Progenitor cell of endocrine pancreas (in vitro differentiated cells): ENCODE data around the gene KLF11. TPM values are rescaled to one million over a fixed set of nuclear protein-coding genes. Genes with fewer than 3 reads are reported as not detected.
"Not testable (repeated sequence)": the region's sequence is repeated elsewhere in the genome, so short reads cannot be mapped to it uniquely, and the experiment has no call there.

Source experiments
- DNase-seq: peaks from one replicate; pipeline ENCODE4 v3.0.0; 2021; ENCODE audit warnings: low spot score; ENCODE audit not compliant: unreplicated experiment
- H3K27ac Mint-ChIP-seq: 2 replicates; pipeline ENCODE4 v1.8.0; 2021; ENCODE audit warnings: mild to moderate bottlenecking, moderate library complexity, mixed read lengths
- H3K27me3 Mint-ChIP-seq: 2 replicates; pipeline ENCODE4 v1.8.0; 2021; ENCODE audit warnings: mixed read lengths
- H3K36me3 Mint-ChIP-seq: 2 replicates; pipeline ENCODE4 v1.8.0; 2022; ENCODE audit warnings: mixed read lengths; ENCODE audit not compliant: insufficient read depth
- H3K4me1 Mint-ChIP-seq: 2 replicates; pipeline ENCODE4 v1.8.0; 2021; ENCODE audit warnings: low read depth, mixed read lengths
- H3K4me3 Mint-ChIP-seq: 2 replicates; pipeline ENCODE4 v1.8.0; 2021; ENCODE audit warnings: low read depth, mild to moderate bottlenecking, moderate library complexity, mixed read lengths
- H3K9me3 Mint-ChIP-seq: 2 replicates; pipeline ENCODE4 v1.8.0; 2021; ENCODE audit warnings: low read depth, mixed read lengths
- CTCF ChIP-seq: fragments of 200-600 bp; sonication (generic); IDR thresholded peaks from one replicate; pipeline ENCODE4 v1.5.0; 2021; ENCODE audit warnings: antibody characterized with exemption, mild to moderate bottlenecking; ENCODE audit not compliant: unreplicated experiment
- total RNA-seq: library from RNA; stranded (reverse); gene quantifications from 2 replicates; pipeline ENCODE4 v1.2.1, GENCODE V29; 2021

KLF11 gene
- total RNA-seq, 1 donor from 2014 or later = 3.5 TPM

- Mint-ChIP-seq H3K27ac (no peak overlapping the region), H3K27me3 (peaks cover 8% of the 10 kb centered on the region), H3K36me3 (no peaks in the 10 kb centered on the region), H3K9me3 (no peaks in the 10 kb centered on the region), H3K4me3 (no peak overlapping the region), H3K4me1 (peaks cover 8% of the 10 kb centered on the region)
- no peak for TF ChIP-seq CTCF
- DNase-seq = no peak
These were observed 13.0 kb upstream of the KLF11 start for GRCh38 chr2:10030311-10030736.

GRCh38 chr2:10030798-10031197 is 12.6 kb upstream of the KLF11 start:
- not testable (repeated sequence) for H3K9me3 Mint-ChIP-seq, H3K4me3 Mint-ChIP-seq, DNase-seq, H3K27ac Mint-ChIP-seq, H3K36me3 Mint-ChIP-seq, H3K27me3 Mint-ChIP-seq, H3K4me1 Mint-ChIP-seq

GRCh38 chr2:10031886-10032745 is 11.2 kb upstream of the KLF11 start:
- DNase-seq = no peak
- H3K27me3 Mint-ChIP-seq = peaks cover 8% of the 10 kb centered on the region
- no peak overlapping the region for H3K4me3 Mint-ChIP-seq
- no peaks in the 10 kb centered on the region for H3K36me3 Mint-ChIP-seq
- no peaks in the 10 kb centered on the region for H3K9me3 Mint-ChIP-seq
- H3K4me1 Mint-ChIP-seq = peaks cover 8% of the 10 kb centered on the region
- H3K27ac Mint-ChIP-seq = no peak overlapping the region
- no peak for TF ChIP-seq CTCF

- no peak for TF ChIP-seq CTCF
- Mint-ChIP-seq H3K4me1 (peaks cover 8% of the 10 kb centered on the region), H3K9me3 (no peaks in the 10 kb centered on the region), H3K27me3 (peaks cover 8% of the 10 kb centered on the region), H3K27ac (no peak overlapping the region), H3K36me3 (no peaks in the 10 kb centered on the region), H3K4me3 (no peak overlapping the region)
- DNase-seq = no peak
These were observed 10.6 kb upstream of the KLF11 start for GRCh38 chr2:10032746-10033105.

- no peak overlapping the region for H3K27ac Mint-ChIP-seq
- DNase-seq = no peak
- no peaks in the 10 kb centered on the region for H3K9me3 Mint-ChIP-seq
- TF ChIP-seq CTCF = no peak
- H3K4me3 Mint-ChIP-seq = no peak overlapping the region
- H3K4me1 Mint-ChIP-seq = peaks cover 8% of the 10 kb centered on the region
- H3K27me3 Mint-ChIP-seq = peaks cover 8% of the 10 kb centered on the region
- no peaks in the 10 kb centered on the region for H3K36me3 Mint-ChIP-seq
These were observed 9.9 kb upstream of the KLF11 start for GRCh38 chr2:10033251-10034006.
